A673 (cell line): Measurements from ENCODE around the gene SYT8. TPM values are rescaled to one million over a fixed set of nuclear protein-coding genes. Genes with fewer than 3 reads are reported as not detected.

Source experiments
- BruUV-seq: library from RNA; stranded (reverse); fragments of 400-500 nt; replicated peaks from 2 replicates; lab custom pipeline; 2021; lab: Mats Ljungman, UMichigan
- CTCF ChIA-PET: fragments of 300-600 bp; sonication (Branson Sonifier 250); formaldehyde crosslinking; loops from one replicate; lab custom pipeline; 2022; ENCODE audit warnings: antibody characterized with exemption; lab: Charles Lee
- POLR2A ChIA-PET: fragments of 300-600 bp; sonication (Branson Sonifier 250); formaldehyde crosslinking; loops from one replicate; lab custom pipeline; 2022; ENCODE audit warnings: antibody characterized with exemption; ENCODE audit not compliant: low non-redundant PET; lab: Charles Lee
- DNase-seq: peaks from one replicate; pipeline ENCODE4 v3.0.0-alpha.2; 2015; ENCODE audit warnings: low spot score
- H3K27ac ChIP-seq: fragments of 200-600 bp; sonication (generic); 2 replicates; pipeline ENCODE4 v1.5.1; 2016; ENCODE audit warnings: mixed run types, low read depth, mild to moderate bottlenecking, mixed read lengths, antibody characterized with exemption, low read length; ENCODE audit not compliant: poor library complexity, severe bottlenecking
- H3K27me3 ChIP-seq: fragments of 200-600 bp; sonication (generic); replicated peaks from 2 replicates; pipeline ENCODE4 v1.6.1; 2017; ENCODE audit warnings: mixed run types, low read depth, mild to moderate bottlenecking, mixed read lengths, antibody characterized with exemption, low read length; ENCODE audit not compliant: insufficient read depth, poor library complexity
- H3K36me3 ChIP-seq: fragments of 200-600 bp; sonication (generic); 2 replicates; pipeline ENCODE4 v1.6.1; 2016; ENCODE audit warnings: mixed run types, mild to moderate bottlenecking, mixed read lengths, antibody characterized with exemption, low read length; ENCODE audit not compliant: insufficient read depth, poor library complexity, severe bottlenecking
- H3K4me1 ChIP-seq: fragments of 200-600 bp; sonication (generic); 2 replicates; pipeline ENCODE4 v1.6.1; 2017; ENCODE audit warnings: mixed run types, mild to moderate bottlenecking, mixed read lengths, antibody characterized with exemption, low read length; ENCODE audit not compliant: insufficient read depth, poor library complexity, severe bottlenecking
- H3K4me3 ChIP-seq: fragments of 200-600 bp; sonication (generic); 2 replicates; pipeline ENCODE4 v1.5.1; 2016; ENCODE audit warnings: low read depth, mixed run types, mild to moderate bottlenecking, mixed read lengths, low read length; ENCODE audit not compliant: poor library complexity, severe bottlenecking
- H3K9me3 ChIP-seq: fragments of 200-600 bp; sonication (generic); 2 replicates; pipeline ENCODE4 v1.6.1; 2016; ENCODE audit warnings: mixed run types, low read depth, mild to moderate bottlenecking, mixed read lengths, antibody characterized with exemption, low read length; ENCODE audit not compliant: poor library complexity, severe bottlenecking
- EZH2 ChIP-seq: fragments of 200-600 bp; sonication (generic); IDR thresholded peaks from 2 replicates; pipeline ENCODE4 v1.6.1; 2017; ENCODE audit warnings: borderline replicate concordance, low read depth, mild to moderate bottlenecking, mixed read lengths, antibody characterized with exemption, low read length; ENCODE audit not compliant: poor library complexity, severe bottlenecking
- intact Hi-C: fragments of 100-400 bp; cut with micrococcal nuclease; formaldehyde crosslinking; loops from one replicate; pipeline ENCODE4 v1.10.0; 2022; ENCODE audit not compliant: unreplicated experiment
- total RNA-seq: library from RNA; stranded (reverse); gene quantifications from 2 replicates; pipeline ENCODE4 v1.2.3, GENCODE V29; 2021
- TF ChIP-seq, protein P1 (sequence below): fragments of 300-800, 200-600 bp; sonication (generic); conservative IDR thresholded peaks from 2 replicates; pipeline ENCODE4 v1.5.1; 2017; ENCODE audit warnings: low read depth, mild to moderate bottlenecking, antibody characterized with exemption, low read length, moderate library complexity, mixed read lengths

The SYT8 gene
- total RNA-seq, 1 experiment from 2014 or later: not detected

DNA sequence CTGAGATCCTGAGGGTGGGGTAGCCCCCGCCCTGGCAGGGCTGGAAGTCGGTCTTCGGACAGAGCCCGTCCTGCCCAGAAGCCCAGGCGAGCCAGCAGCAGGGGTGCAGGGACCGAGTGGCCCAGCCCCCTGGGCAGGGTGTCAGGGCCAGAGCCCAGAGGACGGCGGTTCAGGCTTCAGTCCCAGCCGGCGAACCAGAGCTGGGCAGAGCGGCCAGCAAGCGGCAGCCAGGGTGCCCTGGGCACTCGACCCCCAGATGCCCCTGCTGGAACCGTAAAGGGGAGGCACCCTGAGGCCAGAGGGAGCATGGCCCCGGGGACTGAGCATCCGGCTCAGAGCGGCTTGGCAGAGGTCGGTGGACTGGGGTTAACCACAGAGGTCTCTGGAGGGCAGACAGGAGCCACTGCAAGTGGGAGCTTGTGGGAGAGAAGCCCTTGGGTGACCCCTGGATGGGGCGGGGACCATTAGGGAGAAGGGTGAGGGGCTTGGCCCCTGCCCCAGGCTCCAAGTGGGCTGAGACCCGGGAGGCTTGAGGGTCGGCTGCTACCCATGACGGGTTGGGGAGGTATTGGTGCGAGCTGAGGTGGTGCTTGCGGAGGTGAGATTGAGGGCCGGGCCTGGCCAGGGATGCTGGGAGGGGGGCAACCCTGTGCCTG is 34.0 kb downstream of the SYT8 start:
- H3K9me3 ChIP-seq: no peaks in the 10 kb centered on the region
- POLR2A ChIA-PET: interaction anchor here (0.7 kb wide), 1 partner anchor 11 kb away, joined by 3 read pairs; no protein-coding TSS in a partner anchor
- no peaks in the 10 kb centered on the region for H3K4me1 ChIP-seq
- BruUV-seq: no TSS peak
- no peak for DNase-seq
- peaks cover 77% of the 10 kb centered on the region for H3K27me3 ChIP-seq
- TF ChIP-seq, protein P1, sequence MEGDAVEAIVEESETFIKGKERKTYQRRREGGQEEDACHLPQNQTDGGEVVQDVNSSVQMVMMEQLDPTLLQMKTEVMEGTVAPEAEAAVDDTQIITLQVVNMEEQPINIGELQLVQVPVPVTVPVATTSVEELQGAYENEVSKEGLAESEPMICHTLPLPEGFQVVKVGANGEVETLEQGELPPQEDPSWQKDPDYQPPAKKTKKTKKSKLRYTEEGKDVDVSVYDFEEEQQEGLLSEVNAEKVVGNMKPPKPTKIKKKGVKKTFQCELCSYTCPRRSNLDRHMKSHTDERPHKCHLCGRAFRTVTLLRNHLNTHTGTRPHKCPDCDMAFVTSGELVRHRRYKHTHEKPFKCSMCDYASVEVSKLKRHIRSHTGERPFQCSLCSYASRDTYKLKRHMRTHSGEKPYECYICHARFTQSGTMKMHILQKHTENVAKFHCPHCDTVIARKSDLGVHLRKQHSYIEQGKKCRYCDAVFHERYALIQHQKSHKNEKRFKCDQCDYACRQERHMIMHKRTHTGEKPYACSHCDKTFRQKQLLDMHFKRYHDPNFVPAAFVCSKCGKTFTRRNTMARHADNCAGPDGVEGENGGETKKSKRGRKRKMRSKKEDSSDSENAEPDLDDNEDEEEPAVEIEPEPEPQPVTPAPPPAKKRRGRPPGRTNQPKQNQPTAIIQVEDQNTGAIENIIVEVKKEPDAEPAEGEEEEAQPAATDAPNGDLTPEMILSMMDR: no peak
- no peak for TF ChIP-seq EZH2
- CTCF ChIA-PET: no interaction called here
- H3K4me3 ChIP-seq: no peak overlapping the region
- intact Hi-C loops: no loop called here
- H3K36me3 ChIP-seq: no peaks in the 10 kb centered on the region
- H3K27ac ChIP-seq: no peak overlapping the region

DNA sequence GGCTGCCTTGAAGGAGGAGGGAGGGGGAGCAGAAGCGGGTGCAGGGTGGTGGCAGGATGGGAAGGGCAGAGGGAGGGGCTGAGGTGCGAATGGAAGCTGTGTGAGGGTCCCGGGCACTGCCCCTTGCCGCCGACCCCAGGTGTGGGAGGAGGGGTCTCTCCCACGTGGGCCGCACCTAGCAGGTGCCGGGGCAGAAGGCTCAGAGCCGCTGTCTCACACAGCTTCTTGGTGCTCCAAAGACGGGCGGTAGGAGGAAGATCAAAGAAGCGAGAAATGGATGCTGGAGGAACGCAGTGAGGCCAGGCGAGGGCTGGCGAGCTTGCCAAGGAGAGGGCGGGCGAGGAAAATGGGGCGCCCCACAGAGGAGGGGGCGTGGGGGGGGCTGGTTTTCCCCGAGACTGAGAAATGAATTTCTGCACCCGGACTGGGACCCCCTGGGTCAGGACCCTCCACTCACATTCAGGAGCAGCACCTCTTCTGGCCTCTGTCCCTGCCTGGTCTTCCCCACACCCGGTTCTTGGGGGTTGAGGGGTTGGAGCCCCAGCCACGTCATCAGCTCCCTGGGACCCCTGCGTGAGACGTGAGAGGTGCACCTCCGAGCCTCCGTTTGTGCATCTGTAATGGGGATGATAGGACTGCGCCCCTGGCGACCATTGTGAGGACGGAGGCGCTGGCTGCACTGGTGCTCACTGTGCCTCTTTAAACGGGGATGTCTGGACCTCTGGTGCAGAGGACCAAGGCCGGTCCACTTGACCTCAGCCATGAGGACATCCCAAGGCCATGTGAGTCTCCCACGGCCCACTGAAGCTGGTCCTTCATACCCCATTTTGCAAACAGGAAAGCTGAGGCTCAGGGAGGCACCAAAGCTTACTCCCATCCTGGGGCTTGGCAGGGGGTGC is 34.9 kb downstream of the SYT8 start:
- Histone ChIP-seq H3K27me3 (peaks cover 75% of the 10 kb centered on the region), H3K4me3 (no peak overlapping the region), H3K36me3 (no peaks in the 10 kb centered on the region), H3K9me3 (no peaks in the 10 kb centered on the region), H3K27ac (no peak overlapping the region), H3K4me1 (no peaks in the 10 kb centered on the region)
- ChIA-PET POLR2A (interaction anchor here (0.7 kb wide), 1 partner anchor 12 kb away, joined by 3 read pairs; no protein-coding TSS in a partner anchor), CTCF (interaction anchor here (0.5 kb wide), 1 partner anchor 42 kb away, joined by 3 read pairs; no protein-coding TSS in a partner anchor)
- intact Hi-C loops: no loop called here
- no TSS peak for BruUV-seq
- TF ChIP-seq EZH2: peak; percentile 54
- TF ChIP-seq, protein P1: peak; percentile 43
- DNase-seq: peak; percentile 23

DNA sequence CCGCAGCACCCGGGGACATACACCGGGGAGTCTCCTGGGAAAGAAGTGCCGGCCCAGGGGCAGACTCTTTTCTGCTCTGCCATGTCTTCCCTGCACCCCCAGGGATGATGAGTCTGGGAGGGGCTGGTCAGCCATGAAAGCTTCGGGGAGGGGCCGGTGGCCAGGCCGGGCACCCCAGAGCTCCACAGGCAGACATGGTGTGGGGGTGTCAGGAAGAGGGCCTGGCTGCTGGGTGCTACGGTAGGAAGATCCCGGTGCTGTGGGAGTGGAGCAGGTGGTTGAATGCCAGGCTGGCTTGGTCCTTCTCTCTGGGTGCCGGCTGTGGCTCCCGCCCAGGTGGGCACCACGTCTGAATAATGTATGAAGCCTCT is 35.5 kb downstream of the SYT8 start:
- no peak overlapping the region for H3K27ac ChIP-seq
- no peaks in the 10 kb centered on the region for H3K4me1 ChIP-seq
- no peaks in the 10 kb centered on the region for H3K36me3 ChIP-seq
- no peak for DNase-seq
- no peak overlapping the region for H3K4me3 ChIP-seq
- peaks cover 74% of the 10 kb centered on the region for H3K27me3 ChIP-seq
- H3K9me3 ChIP-seq: no peaks in the 10 kb centered on the region
- POLR2A ChIA-PET: no interaction called here
- no TSS peak for BruUV-seq
- intact Hi-C loops: no loop called here
- TF ChIP-seq, protein P1: no peak
- TF ChIP-seq EZH2: peak; percentile 13
- CTCF ChIA-PET: no interaction called here
